Uterus (tissue), 2 donors: ENCODE measurements around the gene CNOT6L.

ENCODE experiments used
- CTCF ChIP-seq, 4 experiments: fragments of 200-600 bp in 2 of 4; fragments of 450-650 bp in 2 of 4; sonication (generic) in 2 of 4; IDR thresholded peaks; one replicate each; pipeline ENCODE4 v1.5.1; 2016 to 2019; ENCODE audit warnings: antibody characterized with exemption in 4 of 4, mild to moderate bottlenecking in 2 of 4, moderate library complexity in 1 of 4
- POLR2A ChIP-seq, 2 donors: fragments of 450-650 bp; IDR thresholded peaks; one replicate each; pipeline ENCODE4 v1.6.1; 2016; ENCODE audit warnings: antibody characterized with exemption in 2 of 2, mild to moderate bottlenecking in 1 of 2, moderate library complexity in 1 of 2

- TF ChIP-seq CTCF (IDR thresholded peaks at IDR 0.05): no peak
- TF ChIP-seq POLR2A (IDR thresholded peaks at IDR 0.05): no peak
These were observed 29.3 kb upstream of the CNOT6L start for GRCh38 chr4:77848508-77848907.
